A549 (cell line): ENCODE data around the gene ARHGAP5. TPM values are rescaled to one million over a fixed set of nuclear protein-coding genes. Genes with fewer than 3 reads are reported as not detected.

Source experiments
- ATAC-seq, 2 experiments: fragments of 200-7000 bp in 1 of 2; fragments of >200 bp in 1 of 2; cut with Nextera tagmentation in 1 of 2; cut with Tn5 transposase in 1 of 2; 3 replicates each; pipeline versions ENCODE4 v1.8.0 to v1.9.1; 2018 to 2020; ENCODE audit warnings: mild to moderate bottlenecking in 1 of 2, moderate library complexity in 1 of 2
- CTCF ChIA-PET: fragments of 300-600 bp; sonication (Branson Sonifier 250); formaldehyde crosslinking; extraction: SDS; loops from one replicate; lab custom pipeline; 2021; ENCODE audit warnings: antibody characterized with exemption, inconsistent platforms; lab: Yijun Ruan, JAX
- POLR2A ChIA-PET: fragments of 350-600 bp; formaldehyde crosslinking; extraction: SDS; loops from one replicate; lab custom pipeline; 2021; ENCODE audit warnings: antibody characterized with exemption, inconsistent platforms; lab: Yijun Ruan, JAX
- DNase-seq, 2 experiments: peaks; one replicate each; pipeline versions ENCODE4 v3.0.0 to v3.0.0-alpha.2; 2011 to 2016; ENCODE audit warnings: low read depth in 1 of 2, low spot score in 1 of 2
- FAIRE-seq: peaks from 2 replicates; lab custom pipeline; 2011; peaks lifted over from hg19 to GRCh38; lab: Jason Lieb, UNC
- H3K27ac ChIP-seq, 2 experiments: fragments of >200 bp; sonication (Bioruptor Twin); formaldehyde crosslinking; 3 replicates each; pipeline ENCODE4 v1.5.1; 2016 to 2017
- H3K4me1 ChIP-seq: fragments of >200 bp; sonication (Bioruptor Twin); formaldehyde crosslinking; 3 replicates; pipeline ENCODE4 v1.6.1; 2016
- H3K4me2 ChIP-seq: fragments of >200 bp; sonication (Bioruptor Twin); formaldehyde crosslinking; 3 replicates; pipeline ENCODE4 v1.6.1; 2016
- H3K4me3 ChIP-seq: fragments of >200 bp; sonication (Bioruptor Twin); formaldehyde crosslinking; 3 replicates; pipeline ENCODE4 v1.5.1; 2016
- H3K9me3 ChIP-seq: fragments of >200 bp; sonication (Bioruptor Twin); formaldehyde crosslinking; 3 replicates; pipeline ENCODE4 v1.6.1; 2016
- EHF ChIP-seq: fragments of 250-450 bp; sonication (Bioruptor Pico); IDR thresholded peaks from 2 replicates; pipeline ENCODE4 v1.5.0; 2020; ENCODE audit warnings: mild to moderate bottlenecking
- EHMT2 ChIP-seq: fragments of 200-600 bp; sonication (generic); IDR thresholded peaks from 2 replicates; pipeline ENCODE4 v1.6.1; 2016; ENCODE audit warnings: antibody characterized with exemption, low read depth, mild to moderate bottlenecking, moderate library complexity
- FOXS1 ChIP-seq: fragments of 250-450 bp; sonication (Bioruptor Pico); IDR thresholded peaks from 2 replicates; pipeline ENCODE4 v1.5.0; 2020; ENCODE audit warnings: mild to moderate bottlenecking, moderate library complexity
- HDAC2 ChIP-seq: fragments of 200-600 bp; sonication (generic); IDR thresholded peaks from 2 replicates; pipeline ENCODE4 v1.6.1; 2016
- HEYL ChIP-seq: fragments of 250-450 bp; sonication (Bioruptor Pico); IDR thresholded peaks from 2 replicates; pipeline ENCODE4 v1.8.0; 2021; ENCODE audit warnings: mild to moderate bottlenecking, moderate library complexity
- HOXA7 ChIP-seq: fragments of 250-450 bp; sonication (Bioruptor Pico); IDR thresholded peaks from 2 replicates; pipeline ENCODE4 v1.5.0; 2020; ENCODE audit warnings: mild to moderate bottlenecking, moderate library complexity
- KDM1A ChIP-seq: fragments of 200-600 bp; sonication (generic); IDR thresholded peaks from 2 replicates; pipeline ENCODE4 v1.6.1; 2016; ENCODE audit warnings: low read depth, mild to moderate bottlenecking
- MAFK ChIP-seq: fragments of 450-650 bp; IDR thresholded peaks from 2 replicates; pipeline ENCODE4 v1.6.1; 2014; ENCODE audit not compliant: partially characterized antibody
- MYC ChIP-seq: IDR thresholded peaks from 2 replicates; pipeline ENCODE4 v1.6.1; 2012; ENCODE audit warnings: mild to moderate bottlenecking, inconsistent platforms, low read length, improper control_type of control experiment, borderline replicate concordance
- NFE2L2 ChIP-seq: fragments of 150-350 bp; conservative IDR thresholded peaks from 2 replicates; pipeline ENCODE4 v1.6.1; 2014; ENCODE audit warnings: low read length
- NR3C1 ChIP-seq: fragments of >200 bp; sonication (Bioruptor Twin); formaldehyde crosslinking; IDR thresholded peaks from 3 replicates; pipeline ENCODE4 v1.6.1; 2017
- RARB ChIP-seq: fragments of 250-450 bp; sonication (Bioruptor Pico); IDR thresholded peaks from 2 replicates; pipeline ENCODE4 v1.8.0; 2021; ENCODE audit warnings: mild to moderate bottlenecking, moderate library complexity
- TFCP2L1 ChIP-seq: fragments of 250-450 bp; sonication (Bioruptor Pico); IDR thresholded peaks from 2 replicates; pipeline ENCODE4 v1.5.0; 2021; ENCODE audit warnings: mild to moderate bottlenecking
- ZC3H11A ChIP-seq: fragments of 450-650 bp; IDR thresholded peaks from 2 replicates; pipeline ENCODE4 v1.6.1; 2014; ENCODE audit warnings: antibody characterized with exemption, mild to moderate bottlenecking
- ZFP36 ChIP-seq: fragments of 450-650 bp; IDR thresholded peaks from 2 replicates; pipeline ENCODE4 v1.6.1; 2014; ENCODE audit warnings: borderline replicate concordance; ENCODE audit not compliant: partially characterized antibody
- ZNF302 ChIP-seq: fragments of 250-450 bp; sonication (Bioruptor Pico); IDR thresholded peaks from 2 replicates; pipeline ENCODE4 v1.9.0; 2021; ENCODE audit warnings: inconsistent platforms, mild to moderate bottlenecking, moderate library complexity
- WGBS: methylation state at CpG from one replicate; pipeline ENCODE4 v1.1.6; 2017; ENCODE audit errors: missing lambda C conversion rate; 5-methylcytosine and 5-hydroxymethylcytosine counted together
- polyA plus RNA-seq, 4 experiments: library from polyadenylated mRNA; depleted of rRNA in 3 of 4; stranded (reverse); fragments of >200 nt; fragmentation: RNase III in 1 of 4; extraction: RNeasy Plus Mini Kit Qiagen cat#74134 plus additional on column Dnase treatment in 1 of 4; gene quantifications; 2 replicates in 3 of 4; 3 replicates in 1 of 4; pipeline ENCODE4 v1.2.3, GENCODE V29; 2011 to 2017
- small RNA-seq, 6 experiments: library from RNA; depleted of rRNA; stranded (forward); fragments of <200 nt; gene quantifications; one replicate each; pipeline ENCODE3, GENCODE V24; 2012
- TF ChIP-seq, protein P1 (sequence below): fragments of >200 bp; sonication (Bioruptor Twin); formaldehyde crosslinking; IDR thresholded peaks from 3 replicates; pipeline ENCODE4 v1.5.1; 2016
- TF ChIP-seq, protein P2 (sequence below): fragments of >200 bp; sonication (Bioruptor Twin); formaldehyde crosslinking; IDR thresholded peaks from 3 replicates; pipeline ENCODE4 v1.6.1; 2016
- TF ChIP-seq, protein P3 (sequence below): fragments of 250-450 bp; sonication (Bioruptor Pico); IDR thresholded peaks from 2 replicates; pipeline ENCODE4 v1.5.0; 2020; ENCODE audit warnings: low read depth, mild to moderate bottlenecking, moderate library complexity

Gene ARHGAP5
- polyA plus RNA-seq, 2 of the 4 experiments (the other 2 are of a cell fraction) = 33.6 to 66.1 TPM

DNA sequence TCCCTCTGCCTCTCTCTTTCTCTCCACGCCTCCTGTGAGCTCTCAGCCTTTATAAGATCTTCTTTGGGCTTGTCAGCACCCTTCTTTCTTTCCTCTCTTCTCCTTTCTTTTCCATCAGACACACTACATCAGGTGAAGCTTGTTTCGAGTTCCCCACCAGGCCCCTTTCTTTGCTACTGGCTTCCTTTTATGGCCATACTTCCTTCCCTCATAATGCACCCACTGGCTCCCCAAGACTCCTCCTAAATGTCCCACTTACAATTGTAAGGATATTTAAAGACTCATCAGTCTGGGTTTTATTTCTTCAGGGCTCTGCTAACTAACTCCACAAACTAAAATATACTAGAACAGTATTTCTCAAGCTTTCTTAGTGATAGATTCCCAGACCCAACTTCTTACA, 129.4 kb downstream of the ARHGAP5 start:
- FAIRE-seq = no peak
- CTCF ChIA-PET = interaction anchor here (1.6 to 2.4 kb wide), 3 partner anchors 13 to 176 kb away, joined by 4 to 11 read pairs (median 5); no protein-coding TSS in a partner anchor

DNA sequence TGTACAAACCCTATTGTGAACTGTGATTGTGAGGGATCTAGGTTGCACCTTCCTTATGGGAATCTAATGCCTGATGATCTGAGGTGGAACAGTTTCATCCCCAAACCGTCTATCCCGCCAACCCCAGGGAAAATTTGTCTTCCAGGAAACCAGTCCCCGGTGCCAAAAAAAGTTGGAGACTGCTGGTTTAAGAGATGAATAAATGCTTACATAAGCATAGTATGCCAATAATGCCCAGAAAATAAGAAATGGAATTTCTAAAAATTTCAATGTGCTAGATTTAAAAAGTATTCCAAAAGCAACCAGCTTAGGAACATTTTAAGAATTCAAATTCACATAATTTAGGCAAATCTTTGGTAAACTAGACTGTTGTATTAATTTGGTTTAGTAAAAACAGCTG, 131.4 kb downstream of the ARHGAP5 start:
- Histone ChIP-seq H3K27ac (no peak overlapping the region), H3K4me3 (no peak overlapping the region), H3K4me2 (no peak overlapping the region), H3K4me1 (0 out of 3 replicates have a peak, but pooled peaks cover 5% of the 10 kb centered on the region), H3K9me3 (no peaks in the 10 kb centered on the region)
- POLR2A ChIA-PET = no interaction called here
- FAIRE-seq = no peak
- no peak for ATAC-seq
- TF ChIP-seq NFE2L2 (no peak), MAFK (peak; percentile 65), HOXA7 (CRISPR knock-in tag) (no peak)
- DNase-seq = no peak
- CTCF ChIA-PET = interaction anchor here (1.2 to 2.4 kb wide), 5 partner anchors 11 to 174 kb away, joined by 3 to 11 read pairs (median 4); no protein-coding TSS in a partner anchor
- WGBS = 97% methylated on average over 3 of the region's 3 CpGs

More for the DNA sequence above, 129.4 kb downstream of the ARHGAP5 start:
- ATAC-seq = no peak
- POLR2A ChIA-PET = no interaction called here
- no peak overlapping the region for H3K27ac ChIP-seq
- H3K4me2 ChIP-seq = no peak overlapping the region
- TF ChIP-seq MYC (no peak), EHF (CRISPR knock-in tag) (no peak), ZFP36 (no peak), NR3C1 (no peak), RARB (no peak), ZNF302 (CRISPR knock-in tag) (no peak), TFCP2L1 (CRISPR knock-in tag) (no peak), ZC3H11A (no peak), HEYL (CRISPR knock-in tag) (no peak), EHMT2 (no peak), MAFK (no peak), FOXS1 (no peak), HDAC2 (no peak), KDM1A (no peak)
- TF ChIP-seq, protein P1, sequence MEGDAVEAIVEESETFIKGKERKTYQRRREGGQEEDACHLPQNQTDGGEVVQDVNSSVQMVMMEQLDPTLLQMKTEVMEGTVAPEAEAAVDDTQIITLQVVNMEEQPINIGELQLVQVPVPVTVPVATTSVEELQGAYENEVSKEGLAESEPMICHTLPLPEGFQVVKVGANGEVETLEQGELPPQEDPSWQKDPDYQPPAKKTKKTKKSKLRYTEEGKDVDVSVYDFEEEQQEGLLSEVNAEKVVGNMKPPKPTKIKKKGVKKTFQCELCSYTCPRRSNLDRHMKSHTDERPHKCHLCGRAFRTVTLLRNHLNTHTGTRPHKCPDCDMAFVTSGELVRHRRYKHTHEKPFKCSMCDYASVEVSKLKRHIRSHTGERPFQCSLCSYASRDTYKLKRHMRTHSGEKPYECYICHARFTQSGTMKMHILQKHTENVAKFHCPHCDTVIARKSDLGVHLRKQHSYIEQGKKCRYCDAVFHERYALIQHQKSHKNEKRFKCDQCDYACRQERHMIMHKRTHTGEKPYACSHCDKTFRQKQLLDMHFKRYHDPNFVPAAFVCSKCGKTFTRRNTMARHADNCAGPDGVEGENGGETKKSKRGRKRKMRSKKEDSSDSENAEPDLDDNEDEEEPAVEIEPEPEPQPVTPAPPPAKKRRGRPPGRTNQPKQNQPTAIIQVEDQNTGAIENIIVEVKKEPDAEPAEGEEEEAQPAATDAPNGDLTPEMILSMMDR = no peak
- TF ChIP-seq, protein P2, sequence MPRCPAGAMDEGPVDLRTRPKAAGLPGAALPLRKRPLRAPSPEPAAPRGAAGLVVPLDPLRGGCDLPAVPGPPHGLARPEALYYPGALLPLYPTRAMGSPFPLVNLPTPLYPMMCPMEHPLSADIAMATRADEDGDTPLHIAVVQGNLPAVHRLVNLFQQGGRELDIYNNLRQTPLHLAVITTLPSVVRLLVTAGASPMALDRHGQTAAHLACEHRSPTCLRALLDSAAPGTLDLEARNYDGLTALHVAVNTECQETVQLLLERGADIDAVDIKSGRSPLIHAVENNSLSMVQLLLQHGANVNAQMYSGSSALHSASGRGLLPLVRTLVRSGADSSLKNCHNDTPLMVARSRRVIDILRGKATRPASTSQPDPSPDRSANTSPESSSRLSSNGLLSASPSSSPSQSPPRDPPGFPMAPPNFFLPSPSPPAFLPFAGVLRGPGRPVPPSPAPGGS = no peak
- TF ChIP-seq, protein P3, sequence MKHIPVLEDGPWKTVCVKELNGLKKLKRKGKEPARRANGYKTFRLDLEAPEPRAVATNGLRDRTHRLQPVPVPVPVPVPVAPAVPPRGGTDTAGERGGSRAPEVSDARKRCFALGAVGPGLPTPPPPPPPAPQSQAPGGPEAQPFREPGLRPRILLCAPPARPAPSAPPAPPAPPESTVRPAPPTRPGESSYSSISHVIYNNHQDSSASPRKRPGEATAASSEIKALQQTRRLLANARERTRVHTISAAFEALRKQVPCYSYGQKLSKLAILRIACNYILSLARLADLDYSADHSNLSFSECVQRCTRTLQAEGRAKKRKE = no peak
- peaks cover 11% of the 10 kb centered on the region; the same call in 1 of the 3 replicates for H3K4me1 ChIP-seq
- no peak overlapping the region for H3K4me3 ChIP-seq
- H3K9me3 ChIP-seq = no peaks in the 10 kb centered on the region
- 76% methylated on average over 2 of the region's 2 CpGs for WGBS
- DNase-seq = no peak

Small RNA genes lying within 50 kb of the gene (small RNA-seq; reads per million reads assigned to genes)
- gene RNU6-7 = 0 to 5.6 (median 0.13) reads per million in 6 experiments
- 0 to 14.2 (median 3.1) reads per million in 6 experiments for gene RNU6-8

Other genes with a start within 250 kb of the ARHGAP5 start
- not detected in 2 replicates for gene RNU6-7, start 124.7 kb downstream of the ARHGAP5 start, polyA plus RNA-seq (2011; rRNA removed)
- not detected in 3 replicates for gene RNU6-7, start 124.7 kb downstream of the ARHGAP5 start, polyA plus RNA-seq (2017; fragmentation: RNase III; extraction: RNeasy Plus Mini Kit Qiagen cat#74134 plus additional on column Dnase treatment)
- gene RNU6-8, start 126.0 kb downstream of the ARHGAP5 start, polyA plus RNA-seq (2011; rRNA removed) = not detected in 2 replicates
- not detected in 3 replicates for gene RNU6-8, start 126.0 kb downstream of the ARHGAP5 start, polyA plus RNA-seq (2017; fragmentation: RNase III; extraction: RNeasy Plus Mini Kit Qiagen cat#74134 plus additional on column Dnase treatment)